ENCODE measurements around the gene OR1S2. TPM values are rescaled to one million over a fixed set of nuclear protein-coding genes. Genes with fewer than 3 reads are reported as not detected.
"Not testable (repeated sequence)": the region's sequence is repeated elsewhere in the genome, so short reads cannot be mapped to it uniquely, and the experiment has no call there.

Gene OR1S2
- not detected for polyA plus RNA-seq (ENCODE audit: insufficient read length)
- long read RNA-seq, donor 1 = 0 reads
- long read RNA-seq, donor 2 = 0 reads
- long read RNA-seq, donor 3 = 0 reads
- long read RNA-seq, donor 4 = 0 reads
- long read RNA-seq, donor 5 = 0 reads
- long read RNA-seq, donor 6 = 0 reads
- long read RNA-seq, donor 7 = 0 reads
- long read RNA-seq, donor 8 = 0 reads

DNA sequence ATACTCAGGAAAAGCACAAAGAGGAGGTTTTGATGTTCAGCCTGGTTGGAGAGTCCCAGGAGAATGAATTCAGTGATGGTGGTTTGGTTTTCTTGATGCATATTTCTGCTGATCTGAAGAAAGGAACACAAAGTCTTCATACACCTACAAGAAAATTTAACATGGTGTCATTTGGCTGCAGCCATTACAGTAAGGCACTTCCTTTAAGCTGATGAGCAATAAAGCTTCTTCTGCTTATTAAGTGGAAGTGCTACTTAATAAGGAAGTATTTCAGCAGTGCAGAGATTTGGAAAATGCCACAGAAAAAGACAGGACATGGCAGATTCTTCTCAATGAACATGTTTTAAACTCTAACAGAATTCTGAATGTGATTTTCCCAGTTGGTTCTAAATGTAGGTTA is at the start of gene OR1S2:
OR1S2 (minus strand) TSS at position 101 of the 400 bp plus-strand sequence; CDS start at position 101, 0 bp downstream.
- DNase-seq = no peak

DNA sequence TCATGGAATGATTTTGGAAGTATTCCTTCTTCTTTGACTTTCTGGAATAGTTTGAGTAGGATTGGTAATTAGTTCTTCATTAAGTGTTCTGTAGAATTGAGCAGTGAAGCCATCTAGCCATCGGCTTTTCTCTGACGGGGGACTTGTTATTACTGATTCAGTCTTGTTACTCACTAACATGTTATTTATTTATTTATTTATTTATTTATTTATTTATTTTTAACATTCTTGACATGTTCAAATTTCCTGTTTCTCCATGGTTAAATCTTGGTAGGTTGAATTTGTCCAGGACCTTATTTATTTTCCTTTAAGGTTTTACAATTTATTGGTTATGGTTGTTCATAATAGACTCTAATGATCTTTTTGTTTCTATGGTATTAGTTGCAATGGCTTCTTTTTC is 40.0 kb upstream of the OR1S2 start:
- DNase-seq = no peak

GRCh38 chr11:58227956-58228615 is 24.1 kb upstream of the OR1S2 start:
- no peak for DNase-seq

DNA sequence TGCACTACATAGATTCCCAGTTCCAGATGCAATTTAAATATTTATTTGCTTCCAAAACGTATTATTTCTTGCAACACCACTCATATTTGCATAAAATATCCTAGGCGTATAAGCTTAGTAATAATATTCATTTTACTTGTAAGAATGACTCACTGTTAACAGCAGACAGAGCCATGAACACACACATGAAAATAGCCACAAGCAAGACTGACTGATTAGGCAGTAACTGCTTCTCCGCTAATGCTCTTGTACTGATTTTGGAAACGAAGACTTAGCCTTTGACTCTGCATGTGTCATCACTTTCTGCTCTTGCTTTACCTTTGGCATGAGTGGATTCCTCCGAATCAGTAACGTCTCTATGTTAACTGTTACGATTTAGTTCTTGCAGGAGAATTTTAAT is 18.8 kb upstream of the OR1S2 start:
- DNase-seq = no peak

GRCh38 chr11:58216476-58216875 is 12.5 kb upstream of the OR1S2 start:
- no peak for DNase-seq

DNA sequence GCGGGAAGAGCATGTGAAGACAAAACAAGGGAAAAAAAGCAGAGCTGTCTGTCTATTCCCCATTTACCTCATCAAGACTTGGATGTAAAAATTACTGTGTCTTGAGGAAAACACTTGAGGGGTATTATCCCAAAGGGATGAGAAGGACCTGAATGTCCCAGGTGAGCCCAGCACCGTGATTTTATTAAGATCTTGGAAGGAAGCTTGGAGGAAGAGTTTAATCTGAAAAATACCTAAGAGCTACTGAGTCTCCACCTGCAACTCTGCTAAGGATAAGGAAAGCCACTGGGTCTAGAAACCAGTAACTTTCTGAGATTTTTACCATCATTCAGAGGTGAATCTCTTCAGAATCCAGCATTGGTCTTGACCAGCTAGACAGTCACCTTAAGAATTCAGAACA is 8.5 kb upstream of the OR1S2 start, which contains the start of gene OR1S1:
OR1S1 (plus strand) TSS at position 301 of the 400 bp plus-strand sequence.
- DNase-seq = not testable (repeated sequence)

- no peak for DNase-seq
These were observed 4.7 kb downstream of the OR1S2 start for GRCh38 chr11:58199271-58199670.

DNA sequence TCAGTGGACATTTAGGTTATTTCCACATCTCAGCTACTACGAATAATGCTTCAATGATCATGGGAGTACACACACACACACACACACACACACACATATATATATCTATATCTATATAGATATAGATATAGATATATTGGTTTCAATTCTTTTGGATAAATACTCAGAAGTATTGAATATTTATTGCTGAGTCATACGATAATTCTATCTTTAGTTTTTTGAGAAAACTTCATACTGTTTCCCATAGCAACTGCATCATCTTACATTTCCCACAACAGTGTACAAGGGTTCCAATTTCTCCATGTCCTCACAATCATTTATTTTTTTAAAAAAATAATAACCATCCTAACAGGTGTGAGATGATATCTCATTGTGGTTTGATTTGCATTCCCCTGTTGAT is 8.0 kb downstream of the OR1S2 start:
- no peak for DNase-seq

- DNase-seq = no peak
These were observed 10.6 kb downstream of the OR1S2 start for GRCh38 chr11:58193391-58193790.

DNA sequence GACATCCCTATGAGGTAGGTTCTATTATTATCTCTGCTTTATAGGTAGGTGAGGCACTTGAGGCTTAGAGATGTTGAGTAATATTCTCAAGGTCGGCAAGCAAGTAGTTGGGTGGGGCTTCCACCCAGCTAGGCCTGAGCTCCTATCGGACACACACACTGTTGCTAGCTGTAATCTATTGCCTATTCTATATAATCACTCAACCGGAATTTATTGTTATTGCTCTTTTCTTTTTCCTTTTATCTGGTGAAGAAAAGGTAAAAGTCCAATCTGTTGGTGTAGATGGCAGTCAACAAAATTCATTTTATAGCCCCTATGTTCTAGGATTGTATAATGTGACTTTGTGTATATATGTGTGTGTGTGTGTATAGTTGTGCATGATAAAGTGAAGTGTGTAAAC is 11.7 kb downstream of the OR1S2 start:
- DNase-seq = no peak

GRCh38 chr11:58188770-58189169 is 15.2 kb downstream of the OR1S2 start, which contains the start of gene OR9Q2:
Gene OR9Q2 (plus strand): TSS chr11:58189070. CDS start chr11:58190491, 1,421 bp downstream.
- DNase-seq = no peak

GRCh38 chr11:58186938-58187337 is 17.0 kb downstream of the OR1S2 start:
- no peak for DNase-seq

DNA sequence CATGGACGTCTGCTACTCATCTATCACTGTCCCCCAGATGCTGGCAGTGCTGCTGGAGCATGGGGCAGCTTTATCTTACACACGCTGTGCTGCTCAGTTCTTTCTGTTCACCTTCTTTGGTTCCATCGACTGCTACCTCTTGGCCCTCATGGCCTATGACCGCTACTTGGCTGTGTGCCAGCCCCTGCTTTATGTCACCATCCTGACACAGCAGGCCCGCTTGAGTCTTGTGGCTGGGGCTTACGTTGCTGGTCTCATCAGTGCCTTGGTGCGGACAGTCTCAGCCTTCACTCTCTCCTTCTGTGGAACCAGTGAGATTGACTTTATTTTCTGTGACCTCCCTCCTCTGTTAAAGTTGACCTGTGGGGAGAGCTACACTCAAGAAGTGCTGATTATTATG is 24.3 kb downstream of the OR1S2 start:
- no peak for DNase-seq

DNA sequence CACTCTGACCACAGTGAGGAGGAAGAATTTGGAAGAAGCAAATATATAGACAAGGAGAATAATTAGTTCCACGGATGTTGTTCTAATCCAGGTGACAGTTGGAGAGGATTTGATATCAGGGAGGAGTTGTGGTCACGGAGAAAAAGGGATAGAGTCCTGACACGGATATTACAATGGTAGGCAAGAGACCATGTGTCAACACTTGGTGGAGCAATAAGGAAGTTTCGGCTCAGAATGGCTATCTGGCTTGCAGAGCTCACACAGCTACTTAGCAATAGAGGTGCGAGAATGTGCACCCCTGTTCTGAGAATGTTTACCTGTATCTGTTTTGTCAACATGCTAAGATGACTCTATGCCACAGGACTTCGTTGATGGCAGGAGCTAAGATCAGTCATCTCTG is 25.5 kb downstream of the OR1S2 start:
- no peak for DNase-seq

DNA sequence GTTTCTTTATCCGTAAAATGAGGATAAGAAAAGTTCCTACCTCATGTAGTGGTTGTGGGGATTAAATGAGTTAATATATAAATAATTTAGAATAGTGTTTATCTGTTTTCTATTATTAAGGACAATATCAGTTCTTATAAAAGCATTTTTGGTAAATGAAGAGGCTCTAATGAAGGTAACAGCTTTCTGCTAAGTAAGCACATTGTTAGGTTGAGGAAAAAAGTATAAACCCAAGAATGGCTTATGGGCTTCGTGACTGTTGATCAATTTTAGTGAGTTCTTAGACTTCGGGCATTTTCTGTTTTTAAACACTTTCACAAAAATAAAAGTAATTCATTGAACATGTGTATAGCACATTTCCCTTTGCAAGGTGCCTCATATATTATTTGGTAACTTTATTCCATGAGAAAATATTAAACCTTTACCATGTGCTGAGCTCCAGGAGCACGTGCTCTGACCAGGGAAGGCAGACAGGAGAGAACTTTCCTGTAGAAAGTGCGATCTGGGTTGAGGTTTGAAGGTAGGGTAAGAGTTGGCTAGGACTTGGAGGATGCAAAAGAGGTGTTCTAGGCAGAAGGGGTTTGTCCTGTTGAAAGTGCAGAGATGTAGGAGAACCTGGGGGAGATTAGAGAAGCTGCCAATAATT is 26.4 kb downstream of the OR1S2 start:
- no peak for DNase-seq

- no peak for DNase-seq
These were observed 38.3 kb downstream of the OR1S2 start for GRCh38 chr11:58165504-58166106.

GRCh38 chr11:58164990-58165389 is 39.0 kb downstream of the OR1S2 start:
- no peak for DNase-seq

- DNase-seq = no peak
These were observed 39.6 kb downstream of the OR1S2 start for GRCh38 chr11:58164389-58164788.

Other genes starting within 250 kb of the OR1S2 start
- not detected for gene OR9Q1, start 180.3 kb downstream of the OR1S2 start, polyA plus RNA-seq (ENCODE audit: insufficient read length)
- gene OR6Q1, start 173.2 kb downstream of the OR1S2 start, polyA plus RNA-seq (ENCODE audit: insufficient read length) = not detected
- not detected for gene OR9I1, start 78.6 kb downstream of the OR1S2 start, polyA plus RNA-seq (ENCODE audit: insufficient read length)
- not detected for gene OR9Q2, start 15.1 kb downstream of the OR1S2 start, polyA plus RNA-seq (ENCODE audit: insufficient read length)
- gene OR1S1, start 8.6 kb upstream of the OR1S2 start, polyA plus RNA-seq (ENCODE audit: insufficient read length) = not detected
- not detected for gene OR10Q1, start 24.8 kb upstream of the OR1S2 start, polyA plus RNA-seq (ENCODE audit: insufficient read length)
- not detected for gene OR10W1, start 64.1 kb upstream of the OR1S2 start, polyA plus RNA-seq (ENCODE audit: insufficient read length)
- gene OR5B17, start 154.9 kb upstream of the OR1S2 start, polyA plus RNA-seq (ENCODE audit: insufficient read length) = not detected
- not detected for gene OR5B3, start 202.7 kb upstream of the OR1S2 start, polyA plus RNA-seq (ENCODE audit: insufficient read length)
- gene OR5B2, start 224.0 kb upstream of the OR1S2 start, polyA plus RNA-seq (ENCODE audit: insufficient read length) = not detected
- not detected for gene OR5B12, start 238.1 kb upstream of the OR1S2 start, polyA plus RNA-seq (ENCODE audit: insufficient read length)